ENCODE results near the gene EPHB2. TPM values are rescaled to one million over a fixed set of nuclear protein-coding genes. Genes with fewer than 3 reads are reported as not detected.

Gene EPHB2
- total RNA-seq, 1 donor from 2014 or later: 3.9 TPM

GRCh38 chr1:22767852-22768251, 57.2 kb downstream of the EPHB2 start:
- DNase-seq (ENCODE audit: extremely low spot score in 2 of 2): no peak
- Histone ChIP-seq H3K9me3 (no peaks in the 10 kb centered on the region), H3K27me3 (no peaks in the 10 kb centered on the region), H3K36me3 (no peaks in the 10 kb centered on the region), H3K4me3 (no peak overlapping the region), H3K4me1 (no peaks in the 10 kb centered on the region), H3K27ac (no peak overlapping the region)
- intact Hi-C loops (cut with DNase I): no loop called here
- TF ChIP-seq CTCF (IDR thresholded peaks at IDR 0.05) (no peak), POLR2A (IDR thresholded peaks at IDR 0.05) (no peak), POLR2AphosphoS5 (IDR thresholded peaks at IDR 0.05; ENCODE audit: insufficient read depth in 1 of 2, low read depth in 1 of 2) (no peak)

GRCh38 chr1:22769932-22770331, 59.3 kb downstream of the EPHB2 start:
- no peaks in the 10 kb centered on the region for H3K9me3 ChIP-seq
- H3K4me3 ChIP-seq: no peak overlapping the region
- no peak overlapping the region for H3K27ac ChIP-seq
- DNase-seq (ENCODE audit: extremely low spot score in 2 of 2): no peak
- TF ChIP-seq POLR2AphosphoS5 (IDR thresholded peaks at IDR 0.05; ENCODE audit: insufficient read depth in 1 of 2, low read depth in 1 of 2) (no peak), POLR2A (IDR thresholded peaks at IDR 0.05) (no peak), CTCF (IDR thresholded peaks at IDR 0.05) (no peak)
- peaks cover 19% of the 10 kb centered on the region for H3K4me1 ChIP-seq
- H3K27me3 ChIP-seq: no peaks in the 10 kb centered on the region
- intact Hi-C loops (cut with DNase I): no loop called here
- no peaks in the 10 kb centered on the region for H3K36me3 ChIP-seq

- H3K4me1 ChIP-seq: peaks cover 19% of the 10 kb centered on the region
- intact Hi-C loops (cut with DNase I): no loop called here
- no peak overlapping the region for H3K27ac ChIP-seq
- H3K9me3 ChIP-seq: no peaks in the 10 kb centered on the region
- TF ChIP-seq CTCF (IDR thresholded peaks at IDR 0.05) (no peak), POLR2AphosphoS5 (IDR thresholded peaks at IDR 0.05; ENCODE audit: insufficient read depth in 1 of 2, low read depth in 1 of 2) (no peak)
- no peaks in the 10 kb centered on the region for H3K27me3 ChIP-seq
- H3K4me3 ChIP-seq: no peak overlapping the region
- H3K36me3 ChIP-seq: no peaks in the 10 kb centered on the region
- DNase-seq (ENCODE audit: extremely low spot score in 2 of 2): no peak
Measured at GRCh38 chr1:22772014-22772413, 61.4 kb downstream of the EPHB2 start.

- Histone ChIP-seq H3K4me1 (peaks cover 25% of the 10 kb centered on the region), H3K36me3 (no peaks in the 10 kb centered on the region), H3K27me3 (no peaks in the 10 kb centered on the region), H3K27ac (peak overlapping the region; percentile 68), H3K4me3 (no peak overlapping the region), H3K9me3 (no peaks in the 10 kb centered on the region)
- intact Hi-C loops (cut with DNase I): no loop called here
- DNase-seq (ENCODE audit: extremely low spot score in 2 of 2): no peak
- TF ChIP-seq POLR2AphosphoS5 (IDR thresholded peaks at IDR 0.05; ENCODE audit: insufficient read depth in 1 of 2, low read depth in 1 of 2): peak; percentile 15 to 26
- no peak for TF ChIP-seq POLR2A (IDR thresholded peaks at IDR 0.05)
Measured at GRCh38 chr1:22773981-22774832, 63.6 kb downstream of the EPHB2 start.

- H3K27me3 ChIP-seq: no peaks in the 10 kb centered on the region
- intact Hi-C loops (cut with DNase I): no loop called here
- H3K4me1 ChIP-seq: peaks cover 25% of the 10 kb centered on the region
- no peaks in the 10 kb centered on the region for H3K9me3 ChIP-seq
- TF ChIP-seq POLR2A (IDR thresholded peaks at IDR 0.05) (no peak), POLR2AphosphoS5 (IDR thresholded peaks at IDR 0.05; ENCODE audit: insufficient read depth in 1 of 2, low read depth in 1 of 2) (no peak), CTCF (IDR thresholded peaks at IDR 0.05) (no peak)
- DNase-seq (ENCODE audit: extremely low spot score in 2 of 2): no peak
- peak overlapping the region; percentile 68 for H3K27ac ChIP-seq
- H3K4me3 ChIP-seq: no peak overlapping the region
- H3K36me3 ChIP-seq: no peaks in the 10 kb centered on the region
Measured at GRCh38 chr1:22774833-22775182, 64.2 kb downstream of the EPHB2 start.

All from vagina (tissue), 2 donors.